ENCODE data around the gene BANF1. TPM values are rescaled to one million over a fixed set of nuclear protein-coding genes. Genes with fewer than 3 reads are reported as not detected.
A peak's percentile ranks its signal among the peaks of the same experiment; 100 is the strongest.

Gene BANF1, protein sequence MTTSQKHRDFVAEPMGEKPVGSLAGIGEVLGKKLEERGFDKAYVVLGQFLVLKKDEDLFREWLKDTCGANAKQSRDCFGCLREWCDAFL
- polyA plus RNA-seq (ENCODE audit: insufficient read length): 233 TPM
- long read RNA-seq, donor 1, transcript BANF1-202 (3 exons, 946 nt): minor isoform, 6 of 208 reads
- long read RNA-seq, donor 1, transcript BANF1-201 (3 exons, 1,155 nt): major isoform, 160 of 208 reads
- long read RNA-seq, donor 1, partial matches to known transcripts: 39 of 208 reads
- long read RNA-seq, donor 1, other reads (novel, unspliced or antisense): 0 of 208 reads
- long read RNA-seq, donor 2, transcript BANF1-202 (3 exons, 946 nt): minor isoform, 7 of 181 reads
- long read RNA-seq, donor 2, transcript BANF1-201 (3 exons, 1,155 nt): major isoform, 140 of 181 reads
- long read RNA-seq, donor 2, transcript BANF1-208 (3 exons, 1,135 nt): minor isoform, 7 of 181 reads
- long read RNA-seq, donor 2, partial matches to known transcripts: 25 of 181 reads
- long read RNA-seq, donor 2, other reads (novel, unspliced or antisense): 0 of 181 reads
- long read RNA-seq, donor 3, transcript BANF1-201 (3 exons, 1,155 nt): major isoform, 109 of 153 reads
- long read RNA-seq, donor 3, transcript BANF1-202 (3 exons, 946 nt): minor isoform, 10 of 153 reads
- long read RNA-seq, donor 3, partial matches to known transcripts: 23 of 153 reads
- long read RNA-seq, donor 3, other reads (novel, unspliced or antisense): 5 of 153 reads
- long read RNA-seq, donor 4, transcript BANF1-201 (3 exons, 1,155 nt): major isoform, 28 of 33 reads
- long read RNA-seq, donor 4, partial matches to known transcripts: 5 of 33 reads
- long read RNA-seq, donor 4, other reads (novel, unspliced or antisense): 0 of 33 reads
- long read RNA-seq, donor 5, transcript BANF1-201 (3 exons, 1,155 nt): major isoform, 297 of 370 reads
- long read RNA-seq, donor 5, transcript BANF1-208 (3 exons, 1,135 nt): minor isoform, 10 of 370 reads
- long read RNA-seq, donor 5, transcript BANF1-203 (2 exons, 612 nt): minor isoform, 8 of 370 reads
- long read RNA-seq, donor 5, transcript BANF1-202 (3 exons, 946 nt): minor isoform, 15 of 370 reads
- long read RNA-seq, donor 5, partial matches to known transcripts: 36 of 370 reads
- long read RNA-seq, donor 5, other reads (novel, unspliced or antisense): 0 of 370 reads
- long read RNA-seq, donor 6, transcript BANF1-202 (3 exons, 946 nt): minor isoform, 19 of 242 reads
- long read RNA-seq, donor 6, transcript BANF1-201 (3 exons, 1,155 nt): major isoform, 159 of 242 reads
- long read RNA-seq, donor 6, partial matches to known transcripts: 51 of 242 reads
- long read RNA-seq, donor 6, other reads (novel, unspliced or antisense): 5 of 242 reads
- long read RNA-seq, donor 7, transcript BANF1-201 (3 exons, 1,155 nt): major isoform, 257 of 328 reads
- long read RNA-seq, donor 7, transcript BANF1-202 (3 exons, 946 nt): minor isoform, 19 of 328 reads
- long read RNA-seq, donor 7, partial matches to known transcripts: 34 of 328 reads
- long read RNA-seq, donor 7, other reads (novel, unspliced or antisense): 13 of 328 reads
- long read RNA-seq, donor 8, transcript BANF1-201 (3 exons, 1,155 nt): major isoform, 58 of 71 reads
- long read RNA-seq, donor 8, partial matches to known transcripts: 8 of 71 reads
- long read RNA-seq, donor 8, other reads (novel, unspliced or antisense): 0 of 71 reads

DNA sequence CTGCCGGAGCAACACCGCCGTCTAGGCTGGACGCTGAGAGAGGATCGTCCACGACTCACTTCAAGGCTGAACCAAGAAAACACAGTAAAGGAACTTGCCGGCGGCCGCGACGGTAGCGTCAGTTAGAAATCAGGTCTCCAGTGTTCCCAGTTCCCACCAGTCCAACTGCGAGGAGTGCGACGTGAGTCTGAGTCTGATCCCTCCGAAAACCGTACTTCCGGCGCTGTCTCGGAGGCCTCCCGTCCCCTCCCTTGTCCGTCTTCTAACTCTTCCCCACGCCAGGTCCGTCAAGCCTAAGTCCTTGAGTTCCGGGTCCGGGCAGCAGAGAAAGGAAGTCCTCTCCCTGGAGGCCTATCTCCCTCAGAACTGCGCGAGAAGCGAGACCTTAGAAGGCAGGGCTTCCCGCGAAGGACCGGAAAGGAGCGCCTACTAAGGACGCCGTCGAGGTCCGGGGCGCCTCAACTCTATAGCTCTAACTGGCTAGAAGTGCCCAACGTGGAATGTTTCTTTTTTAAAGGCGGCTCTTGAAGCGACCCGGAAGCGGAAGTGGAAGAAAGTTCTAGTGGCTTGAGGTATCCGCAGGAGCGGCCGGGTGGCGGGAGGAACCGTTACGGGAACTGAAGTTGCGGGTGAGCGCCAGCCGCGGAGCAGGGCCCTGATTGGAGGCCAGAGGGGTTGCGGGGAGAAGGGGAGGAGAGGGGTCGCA is at the start of gene BANF1, which contains the start of gene EIF1AD:
Gene BANF1 (plus strand): TSS at position 562 of the 706 bp plus-strand sequence. CDS start 748 bp downstream, outside the sequence.
Gene EIF1AD (minus strand): TSS at position 216 of the 706 bp plus-strand sequence. CDS start 1,768 bp downstream, outside the sequence.
- DNase-seq: peak; percentile 98

DNA sequence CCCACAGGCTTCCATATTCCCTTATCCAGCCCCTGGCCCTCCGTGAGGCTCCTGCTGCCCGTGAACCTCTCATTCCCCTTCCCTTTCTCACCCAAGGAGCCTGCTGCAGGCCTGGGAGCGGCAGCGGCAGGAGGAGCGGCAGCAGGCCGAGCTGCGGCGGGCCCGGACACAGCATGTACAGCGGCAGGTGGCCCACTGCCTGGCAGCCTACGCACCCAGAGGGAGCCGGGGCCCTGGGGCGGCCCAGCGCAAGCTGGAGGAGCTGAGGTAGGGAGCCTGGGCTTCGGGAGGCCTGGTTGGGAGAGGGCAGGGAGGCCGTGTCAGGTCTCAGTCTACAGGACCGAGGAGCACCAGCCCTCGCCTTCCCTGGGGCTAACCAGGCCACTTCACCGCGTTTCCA is 48.8 kb upstream of the BANF1 start:
- no peak for DNase-seq

DNA sequence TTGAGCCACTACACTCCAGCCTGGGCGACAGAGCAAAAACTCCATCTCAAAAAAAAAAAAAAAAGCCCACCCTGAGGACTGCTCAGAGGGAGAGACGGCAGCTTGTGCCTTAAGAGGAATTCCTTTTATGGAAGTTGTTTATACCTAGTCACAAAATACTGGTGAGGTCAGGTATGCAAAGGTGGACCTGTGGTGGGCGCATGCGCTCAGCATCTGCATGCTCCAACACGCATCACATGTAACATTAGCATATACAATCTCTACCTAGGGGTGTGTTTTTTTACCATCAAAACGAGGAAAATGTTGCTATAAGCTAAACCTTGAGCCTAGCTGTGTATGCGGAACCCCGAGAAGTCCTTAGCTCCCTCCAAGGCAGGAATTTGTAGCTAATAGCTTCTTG is 47.5 kb upstream of the BANF1 start:
- DNase-seq: no peak

DNA sequence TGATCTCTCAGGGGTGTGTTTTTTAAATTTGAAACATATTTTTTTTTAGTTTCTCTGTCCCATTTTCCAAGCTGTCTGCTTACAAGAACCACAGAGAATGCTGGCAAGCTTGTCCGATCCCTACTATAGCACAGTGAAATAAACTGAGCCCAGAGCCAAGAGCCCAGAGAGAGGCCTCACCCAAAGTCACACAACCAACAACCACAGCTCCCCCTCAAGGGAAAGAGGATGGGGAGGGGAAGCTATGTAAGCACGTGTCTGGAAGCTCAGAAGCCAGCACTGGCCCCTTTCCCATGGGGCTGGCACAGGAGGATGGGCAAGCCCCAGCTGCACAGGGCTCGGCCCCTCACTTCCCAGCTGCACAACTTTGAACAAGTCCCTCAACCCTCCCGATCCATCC is 44.0 kb upstream of the BANF1 start:
- DNase-seq: no peak

DNA sequence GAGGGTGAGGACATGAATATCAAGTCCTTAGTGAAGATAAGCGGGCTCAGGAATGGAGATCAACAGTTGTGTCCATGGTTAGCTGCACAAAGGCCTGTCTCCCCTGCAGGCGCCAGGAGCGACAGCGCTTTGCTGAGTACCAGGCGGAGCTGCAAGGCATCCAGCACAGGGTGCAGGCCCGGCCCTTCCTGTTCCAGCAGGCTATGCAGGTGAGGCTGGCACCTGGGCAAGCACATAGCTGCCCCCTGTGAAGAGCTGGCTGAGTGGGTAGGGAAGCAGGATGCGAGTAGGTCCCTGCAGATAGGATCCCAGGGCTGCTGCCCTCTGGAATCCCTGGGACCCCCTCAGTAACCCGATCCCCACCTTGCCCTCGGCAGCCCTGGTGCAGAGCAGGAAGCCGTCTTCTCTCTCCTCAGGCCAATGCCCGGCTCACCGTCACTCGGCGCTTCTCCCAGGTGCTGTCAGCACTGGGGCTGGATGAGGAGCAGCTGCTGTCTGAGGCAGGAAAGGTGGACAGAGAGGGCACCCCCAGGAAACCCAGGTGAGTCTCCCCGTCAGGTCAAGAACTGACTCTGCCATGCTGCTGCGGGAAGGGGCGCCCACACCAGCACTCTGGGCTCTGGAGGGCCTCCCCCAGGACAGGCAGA is 43.4 kb upstream of the BANF1 start:
- no peak for DNase-seq

DNA sequence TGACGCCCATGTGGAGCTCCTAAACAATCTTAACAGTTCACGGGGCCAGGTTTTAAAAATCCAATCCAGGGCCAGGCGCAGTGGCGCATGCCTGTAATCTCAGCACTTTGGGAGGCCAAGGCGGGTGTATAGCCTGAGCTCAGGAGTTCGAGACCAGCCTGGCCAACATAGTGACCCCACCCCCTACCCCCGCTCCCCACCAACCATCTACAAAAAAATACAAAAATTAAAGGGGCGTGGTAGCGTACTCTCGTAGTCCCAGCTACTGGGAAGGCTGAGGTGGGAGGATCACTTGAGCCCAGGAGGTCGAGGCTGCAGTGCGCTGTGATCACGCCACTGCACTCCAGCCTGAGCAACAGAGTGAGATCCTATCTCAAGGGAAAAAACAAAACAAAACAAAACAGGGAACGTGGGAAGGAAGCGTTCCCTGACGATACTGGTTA is 41.5 kb upstream of the BANF1 start:
- DNase-seq: no peak

DNA sequence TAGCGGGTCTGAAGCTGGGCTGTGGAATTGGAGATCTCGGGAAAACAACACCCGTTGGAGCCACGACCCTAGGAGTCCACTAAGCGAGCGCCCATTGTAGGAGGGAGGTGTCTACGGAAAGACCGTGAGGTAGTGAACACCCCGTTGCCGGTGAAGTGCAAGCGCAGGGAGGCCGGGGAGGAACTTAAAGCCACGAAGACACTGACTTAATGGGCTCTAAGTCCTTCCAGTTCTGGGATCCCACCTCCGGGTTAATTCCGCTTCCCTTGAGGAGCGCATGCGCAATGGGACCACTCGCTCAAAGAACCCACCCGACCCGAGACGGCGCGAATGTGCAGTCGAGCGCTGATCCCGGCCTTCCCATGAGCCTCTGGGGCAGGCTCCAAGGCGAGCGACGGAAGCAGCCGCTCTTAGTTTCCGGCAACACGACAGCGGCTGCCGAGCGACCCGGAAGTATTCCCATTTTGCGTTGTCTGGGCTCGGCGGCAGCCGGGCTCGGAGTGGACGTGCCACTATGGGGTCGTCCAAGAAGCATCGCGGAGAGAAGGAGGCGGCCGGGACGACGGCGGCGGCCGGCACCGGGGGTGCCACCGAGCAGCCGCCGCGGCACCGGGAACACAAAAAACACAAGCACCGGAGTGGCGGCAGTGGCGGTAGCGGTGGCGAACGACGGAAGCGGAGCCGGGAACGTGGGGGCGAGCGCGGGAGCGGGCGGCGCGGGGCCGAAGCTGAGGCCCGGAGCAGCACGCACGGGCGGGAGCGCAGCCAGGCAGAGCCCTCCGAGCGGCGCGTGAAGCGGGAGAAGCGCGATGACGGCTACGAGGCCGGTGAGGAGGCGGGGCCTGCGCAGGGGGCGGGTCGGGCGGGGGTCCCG is 40.8 kb upstream of the BANF1 start, which contains the start of gene SART1:
Gene SART1 (plus strand): TSS at position 468 of the 874 bp plus-strand sequence. CDS start 47 bp downstream, at position 515.
- peak; percentile 98 for DNase-seq

DNA sequence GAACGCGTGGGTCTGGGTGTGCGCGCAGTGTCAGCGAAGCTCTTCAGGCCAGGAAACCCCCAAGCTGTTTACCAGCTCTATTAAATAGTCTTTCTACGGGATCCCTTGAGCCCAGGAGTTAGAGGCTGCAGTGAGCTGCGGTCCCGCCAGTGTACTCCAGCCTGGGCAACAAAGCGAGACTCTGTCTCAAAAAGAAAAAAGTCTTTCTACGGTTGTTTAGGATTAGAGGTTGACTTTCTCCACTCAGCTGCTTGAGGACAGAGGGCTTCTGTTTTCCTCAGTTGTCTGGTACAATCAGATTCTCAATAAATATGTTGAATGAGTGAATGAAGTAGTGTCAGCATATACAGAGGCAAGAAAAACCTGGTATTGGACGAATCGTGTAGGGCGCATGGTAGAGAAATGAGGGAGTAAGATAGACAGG is 40.1 kb upstream of the BANF1 start:
- DNase-seq: no peak

DNA sequence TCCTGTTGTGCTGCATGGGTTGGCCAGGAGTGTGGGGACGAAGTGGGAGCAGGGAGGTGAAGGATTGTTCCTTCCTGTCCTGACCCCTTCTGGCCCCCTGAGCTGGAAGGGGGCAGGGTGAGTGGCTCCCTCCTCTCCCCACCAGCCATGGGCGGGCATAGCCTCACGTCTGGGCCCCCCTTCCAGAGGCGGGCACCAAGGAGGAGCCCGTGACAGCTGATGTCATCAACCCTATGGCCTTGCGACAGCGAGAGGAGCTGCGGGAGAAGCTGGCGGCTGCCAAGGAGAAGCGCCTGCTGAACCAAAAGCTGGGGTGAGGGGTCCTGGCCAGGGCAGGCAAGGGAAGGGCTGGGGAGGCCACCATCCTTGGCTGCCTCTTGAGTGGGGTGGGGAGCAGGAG is 37.4 kb upstream of the BANF1 start:
- DNase-seq: no peak

DNA sequence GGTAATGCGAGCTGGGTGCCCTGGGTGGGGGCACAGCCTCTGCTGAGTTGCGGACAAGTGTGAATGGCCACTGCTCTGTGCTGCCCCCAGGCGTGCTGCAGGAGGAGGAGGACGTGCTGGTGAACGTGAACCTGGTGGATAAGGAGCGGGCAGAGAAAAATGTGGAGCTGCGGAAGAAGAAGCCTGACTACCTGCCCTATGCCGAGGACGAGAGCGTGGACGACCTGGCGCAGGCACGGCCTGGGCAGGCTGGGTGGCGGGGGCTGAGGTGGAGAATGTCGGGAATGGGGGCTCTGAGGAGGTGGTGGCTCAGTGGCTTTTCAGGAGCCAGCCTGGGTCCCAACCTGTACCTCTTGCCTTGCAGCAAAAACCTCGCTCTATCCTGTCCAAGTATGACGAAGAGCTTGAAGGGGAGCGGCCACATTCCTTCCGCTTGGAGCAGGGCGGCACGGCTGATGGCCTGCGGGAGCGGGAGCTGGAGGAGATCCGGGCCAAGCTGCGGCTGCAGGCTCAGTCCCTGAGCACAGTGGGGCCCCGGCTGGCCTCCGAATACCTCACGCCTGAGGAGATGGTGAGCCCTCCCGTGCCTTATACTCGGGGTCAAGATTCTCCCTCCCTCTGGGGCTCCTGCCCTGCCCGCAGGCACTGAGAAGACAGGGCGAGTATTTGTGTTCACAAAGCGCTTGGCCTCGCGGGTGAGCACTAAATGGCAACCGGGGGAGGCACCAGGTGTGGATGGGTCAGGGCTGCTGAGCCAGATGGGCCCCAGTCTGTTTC is 36.1 kb upstream of the BANF1 start:
- DNase-seq: no peak

DNA sequence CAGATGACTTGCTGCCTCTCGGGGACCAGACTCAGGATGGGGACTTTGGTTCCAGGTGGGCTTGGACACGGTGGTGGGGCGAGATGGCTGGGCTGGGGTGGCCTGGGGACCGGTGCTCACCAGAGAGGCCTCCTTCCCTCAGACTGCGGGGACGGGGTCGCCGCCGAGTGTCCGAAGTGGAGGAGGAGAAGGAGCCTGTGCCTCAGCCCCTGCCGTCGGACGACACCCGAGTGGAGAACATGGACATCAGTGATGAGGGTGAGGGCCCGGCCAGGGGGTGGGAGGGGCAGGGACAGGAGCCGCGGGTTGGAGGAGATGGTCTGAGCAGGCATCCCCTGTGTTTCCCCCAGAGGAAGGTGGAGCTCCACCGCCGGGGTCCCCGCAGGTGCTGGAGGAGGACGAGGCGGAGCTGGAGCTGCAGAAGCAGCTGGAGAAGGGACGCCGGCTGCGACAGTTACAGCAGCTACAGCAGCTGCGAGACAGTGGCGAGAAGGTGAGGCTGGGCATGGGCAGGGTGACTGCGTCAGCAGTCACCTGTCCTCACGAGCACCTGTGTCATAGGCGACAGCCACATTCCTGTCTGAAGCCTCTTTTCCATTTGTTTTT is 34.9 kb upstream of the BANF1 start:
- DNase-seq: no peak

DNA sequence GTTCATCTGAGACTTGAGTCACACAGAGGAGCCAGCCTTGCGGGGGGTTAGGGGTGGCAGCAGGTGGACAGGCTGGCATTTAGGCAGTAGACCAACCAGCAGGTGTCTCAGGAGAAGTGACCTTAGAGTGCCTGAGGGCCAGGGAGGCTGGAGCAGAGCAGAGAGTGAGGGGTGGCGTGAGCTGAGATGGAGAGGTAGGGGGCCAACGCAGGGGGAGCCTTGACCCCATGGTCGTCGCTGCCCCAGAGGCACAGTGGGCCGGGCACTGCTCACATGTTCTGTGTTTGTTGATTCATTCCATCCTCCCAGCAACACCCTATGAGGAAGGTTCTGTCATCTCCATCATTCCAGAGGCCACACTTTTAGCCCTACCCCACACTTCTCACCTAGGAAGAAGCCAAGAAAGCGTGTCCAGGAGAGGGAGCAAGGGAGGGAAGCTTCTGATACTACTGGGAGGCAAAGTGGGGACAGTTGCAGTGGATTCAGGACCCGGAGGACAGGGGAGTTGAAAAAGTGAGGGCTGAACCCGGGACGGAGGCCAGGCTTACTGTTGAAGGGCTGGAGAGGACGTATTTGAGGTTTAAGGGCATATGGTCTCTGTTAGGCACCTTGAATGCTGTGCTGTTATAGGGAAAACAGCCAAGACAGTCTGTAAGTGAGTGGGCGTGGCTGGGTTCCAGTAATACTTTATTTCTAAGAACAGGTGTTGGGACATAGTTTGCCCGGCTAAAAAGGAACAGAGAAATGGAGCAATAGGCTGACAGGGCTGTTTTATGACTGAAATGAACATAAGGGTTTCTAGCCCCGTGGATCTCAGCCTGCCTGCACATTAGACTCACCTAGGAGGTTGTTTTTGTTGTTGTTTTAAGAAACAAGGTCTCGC is 33.5 kb upstream of the BANF1 start:
- no peak for DNase-seq

DNA sequence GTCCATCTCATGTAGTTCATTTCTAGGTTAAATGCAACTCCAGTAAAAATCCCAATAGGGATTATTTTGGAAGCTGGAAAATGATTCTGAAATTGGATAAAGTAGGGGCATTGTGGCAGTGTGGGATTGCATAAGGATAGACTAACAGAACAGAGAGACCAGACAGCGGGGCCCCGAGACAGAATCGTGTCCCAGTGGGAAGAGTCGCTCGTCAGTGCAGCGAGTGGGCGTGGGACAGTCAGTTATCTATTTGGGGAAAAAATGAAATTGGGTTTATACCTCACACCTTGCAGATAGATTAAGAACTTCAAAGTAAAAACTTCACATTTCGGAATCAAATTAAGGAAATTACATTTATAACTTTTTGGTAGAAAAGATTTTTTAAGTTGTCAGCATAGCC is 30.2 kb upstream of the BANF1 start:
- DNase-seq: no peak

DNA sequence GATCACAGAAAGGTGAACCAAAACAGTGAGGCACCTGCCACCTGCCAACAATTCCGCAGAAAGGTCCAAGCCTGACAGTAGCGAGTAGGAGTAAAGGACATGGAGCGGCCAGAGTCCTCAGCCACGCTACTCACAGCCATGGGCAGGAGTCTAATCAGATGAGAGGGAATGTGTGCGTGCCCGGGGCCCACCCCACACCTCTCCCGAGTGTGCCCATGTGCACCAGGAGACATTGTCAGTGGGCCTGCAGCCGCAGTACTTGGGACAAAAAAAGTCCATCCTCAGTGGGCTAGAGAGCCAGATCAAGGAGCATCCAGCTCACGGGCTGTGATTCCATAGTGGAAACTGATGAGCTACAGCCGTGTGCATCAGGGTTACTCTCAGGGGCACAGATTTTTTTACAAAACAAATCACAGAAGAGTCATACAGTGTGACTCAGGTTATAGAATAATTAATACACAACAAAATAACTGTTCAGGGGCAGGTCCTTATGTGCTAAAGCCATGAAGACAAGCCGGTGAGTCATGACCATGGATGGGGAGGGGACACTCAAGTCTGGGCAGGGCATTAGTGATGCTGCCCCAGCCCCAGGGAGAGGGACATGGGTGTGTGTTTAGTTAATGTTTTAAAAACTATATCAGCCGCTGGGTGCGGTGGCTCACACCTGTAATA is 28.7 kb upstream of the BANF1 start:
- DNase-seq: no peak

DNA sequence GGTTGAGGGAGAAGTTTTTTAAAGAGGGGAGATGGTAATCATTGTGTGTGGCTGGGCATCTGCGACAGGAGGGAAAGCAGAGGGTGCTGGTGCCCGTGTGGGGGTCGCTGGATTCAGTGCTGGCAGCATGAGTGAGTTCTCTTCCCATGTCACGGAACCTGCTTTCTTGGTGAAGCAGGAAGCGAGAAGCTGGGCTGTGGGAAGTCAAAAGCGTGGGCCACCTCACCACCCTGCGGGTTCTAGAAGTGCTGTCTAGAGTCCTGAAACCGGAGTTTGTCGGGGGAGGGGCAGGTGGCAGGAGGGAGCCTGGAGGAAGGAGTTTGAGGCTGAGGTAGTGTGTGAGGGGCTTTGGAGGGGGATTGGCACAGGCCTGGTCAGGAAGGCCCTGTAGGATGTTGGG is 26.5 kb upstream of the BANF1 start:
- no peak for DNase-seq
